Right lobe of liver (tissue), 6 donors: ENCODE measurements around the gene ITPKB. TPM values are rescaled to one million over a fixed set of nuclear protein-coding genes. Genes with fewer than 3 reads are reported as not detected.

ENCODE experiments used
- ATAC-seq, 4 donors: fragments of 200-7000 bp; cut with Tn5 transposase; one replicate each; pipeline ENCODE4 v1.9.1; 2020; ENCODE audit warnings: mild to moderate bottlenecking in 4 of 4, moderate library complexity in 4 of 4
- DNase-seq, 3 donors: peaks; one replicate each; pipeline ENCODE4 v3.0.0-alpha.2; 2020
- H3K27ac ChIP-seq, 3 donors: fragments of 200-600 bp; one replicate each; pipeline ENCODE4 v1.8.0; 2022
- H3K27me3 ChIP-seq, 2 donors: fragments of 200-600 bp; one replicate each; pipeline ENCODE4 v1.8.0; 2022
- H3K36me3 ChIP-seq, 4 donors: fragments of 200-600 bp; sonication (generic) in 1 of 4; one replicate each; pipeline versions ENCODE4 v1.5.1 to v1.8.0; 2017 to 2022; ENCODE audit warnings: control low read depth in 1 of 4
- H3K4me1 ChIP-seq, 4 donors: fragments of 200-600 bp; sonication (generic) in 1 of 4; one replicate each; pipeline versions ENCODE4 v1.5.1 to v1.8.0; 2017 to 2022; ENCODE audit warnings: control low read depth in 1 of 4
- H3K4me3 ChIP-seq, 3 donors: fragments of 200-600 bp; one replicate each; pipeline ENCODE4 v1.8.0; 2022
- H3K9me3 ChIP-seq, 4 donors: fragments of 200-600 bp; sonication (generic) in 1 of 4; one replicate each; pipeline versions ENCODE4 v1.5.1 to v1.8.0; 2017 to 2022; ENCODE audit warnings: control low read depth in 1 of 4
- POLR2A ChIP-seq: fragments of 450-650 bp; IDR thresholded peaks from one replicate; pipeline ENCODE4 v1.6.1; 2017; ENCODE audit warnings: antibody characterized with exemption, mild to moderate bottlenecking
- WGBS: methylation state at CpG from one replicate; pipeline ENCODE4 v1.1.6; 2018; ENCODE audit warnings: low coverage, low lambda C conversion rate; ENCODE audit not compliant: insufficient coverage; ENCODE audit errors: missing lambda C conversion rate; 5-methylcytosine and 5-hydroxymethylcytosine counted together
- intact Hi-C, 2 donors: fragments of 100-400 bp; cut with DNase I; formaldehyde crosslinking; loops; one replicate each; pipeline versions ENCODE4 v1.11.2 to v1.14.1; 2022
- total RNA-seq, 6 experiments: library from RNA; depleted of rRNA in 2 of 6; stranded (reverse); fragments of >200 nt in 2 of 6; fragmentation: NEBNext Ultra II Directional in 3 of 6; extraction: Animal tissue kit (Norgen Biotek cat#: 25700) in 3 of 6; gene quantifications; one replicate each; pipeline versions ENCODE4 v1.1.0 to v1.2.4, GENCODE V29; 2016 to 2023
- TF ChIP-seq, protein P1 (sequence below), 4 donors: fragments of 200-600 bp in 3 of 4; fragments of 450-650 bp in 1 of 4; IDR thresholded peaks; one replicate each; pipeline versions ENCODE4 v1.5.1 to v1.8.0; 2016 to 2022; ENCODE audit warnings: antibody characterized with exemption in 4 of 4, mild to moderate bottlenecking in 2 of 4
- donor health status: DM: no; HTN: yes; CAD: no.
- donor health status: DM: no; HTN: no; CAD: no.
- donor health status: DM: no; HTN: no; CAD: no.
- donor health status: DM: no; HTN: yes; CAD: no.
- donor health status: DM: no; HTN: yes; CAD: no.

Gene ITPKB
- total RNA-seq, 6 experiments from 2014 or later: 2.1 to 4.1 (median 3.4) TPM

DNA sequence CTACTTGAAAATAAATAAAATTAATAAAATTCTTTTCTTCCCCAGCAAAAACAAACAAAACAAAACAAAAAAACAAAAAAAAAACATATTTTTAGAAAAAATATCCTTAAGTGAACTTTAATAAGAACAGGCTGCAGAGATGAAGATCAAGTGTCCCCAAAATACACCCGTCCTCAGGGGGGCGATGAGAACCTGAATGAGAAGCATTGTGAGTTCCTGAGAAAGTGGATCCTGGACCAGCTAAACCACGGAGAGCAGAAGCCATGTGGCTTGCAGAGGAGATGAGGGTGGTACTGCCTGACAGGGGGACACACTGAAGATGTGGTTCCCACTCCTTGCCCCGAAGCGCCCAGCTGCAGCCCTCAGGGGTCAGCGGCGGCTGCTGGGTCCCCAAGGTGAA is 89.3 kb downstream of the ITPKB start:
- 23% methylated on average over 3 of the region's 7 CpGs for WGBS
- intact Hi-C loops: loop anchor here in 1 of 2 donors (10.0 kb wide), 1 partner anchor 175 kb away; no protein-coding TSS in a partner anchor
- no peak overlapping the region for H3K27ac ChIP-seq

DNA sequence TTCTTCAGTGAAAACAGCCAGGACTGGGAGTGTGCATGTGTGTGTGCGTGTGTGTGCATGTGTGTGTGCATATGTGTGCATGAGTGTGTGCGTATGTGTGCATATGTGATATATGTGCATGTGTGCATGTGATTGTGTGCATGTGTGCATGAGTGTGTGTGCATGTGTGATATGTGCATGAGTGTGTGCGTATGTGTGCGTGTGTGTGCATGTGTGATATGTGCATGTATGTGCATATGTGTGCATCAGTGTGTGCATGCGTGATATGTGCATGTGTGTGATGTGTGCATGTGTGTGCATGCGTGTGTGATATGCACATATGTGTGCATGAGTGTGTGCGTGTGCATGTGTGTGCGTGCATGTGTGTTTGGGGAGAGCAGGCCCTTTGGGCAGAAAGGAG is 89.8 kb downstream of the ITPKB start:
- intact Hi-C loops: loop anchor here in 1 of 2 donors (10.0 kb wide), 1 partner anchor 176 kb away; no protein-coding TSS in a partner anchor
- H3K4me3 ChIP-seq: no peak overlapping the region
- TF ChIP-seq, protein P1, sequence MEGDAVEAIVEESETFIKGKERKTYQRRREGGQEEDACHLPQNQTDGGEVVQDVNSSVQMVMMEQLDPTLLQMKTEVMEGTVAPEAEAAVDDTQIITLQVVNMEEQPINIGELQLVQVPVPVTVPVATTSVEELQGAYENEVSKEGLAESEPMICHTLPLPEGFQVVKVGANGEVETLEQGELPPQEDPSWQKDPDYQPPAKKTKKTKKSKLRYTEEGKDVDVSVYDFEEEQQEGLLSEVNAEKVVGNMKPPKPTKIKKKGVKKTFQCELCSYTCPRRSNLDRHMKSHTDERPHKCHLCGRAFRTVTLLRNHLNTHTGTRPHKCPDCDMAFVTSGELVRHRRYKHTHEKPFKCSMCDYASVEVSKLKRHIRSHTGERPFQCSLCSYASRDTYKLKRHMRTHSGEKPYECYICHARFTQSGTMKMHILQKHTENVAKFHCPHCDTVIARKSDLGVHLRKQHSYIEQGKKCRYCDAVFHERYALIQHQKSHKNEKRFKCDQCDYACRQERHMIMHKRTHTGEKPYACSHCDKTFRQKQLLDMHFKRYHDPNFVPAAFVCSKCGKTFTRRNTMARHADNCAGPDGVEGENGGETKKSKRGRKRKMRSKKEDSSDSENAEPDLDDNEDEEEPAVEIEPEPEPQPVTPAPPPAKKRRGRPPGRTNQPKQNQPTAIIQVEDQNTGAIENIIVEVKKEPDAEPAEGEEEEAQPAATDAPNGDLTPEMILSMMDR (IDR thresholded peaks at IDR 0.05): no peak
- TF ChIP-seq POLR2A: no peak
- no peaks in the 10 kb centered on the region for H3K36me3 ChIP-seq
- H3K27ac ChIP-seq: no peak overlapping the region
- WGBS: 59% methylated on average over 5 of the region's 8 CpGs
- ATAC-seq (no peak), DNase-seq (no peak)
- no peaks in the 10 kb centered on the region for H3K27me3 ChIP-seq
- no peaks in the 10 kb centered on the region for H3K4me1 ChIP-seq
- H3K9me3 ChIP-seq: no peaks in the 10 kb centered on the region

More for the DNA sequence above, 89.3 kb downstream of the ITPKB start:
- peak in 3 of 4 donors; percentile 15 to 41 (median 28) for ATAC-seq
- DNase-seq: no peak
- no peaks in the 10 kb centered on the region for H3K27me3 ChIP-seq
- H3K9me3 ChIP-seq: no peaks in the 10 kb centered on the region
- TF ChIP-seq, protein P1 (IDR thresholded peaks at IDR 0.05): peak in 3 of 4 donors; percentile 7 to 18 (median 14)
- TF ChIP-seq POLR2A: no peak
- no peaks in the 10 kb centered on the region for H3K4me1 ChIP-seq
- H3K36me3 ChIP-seq: no peaks in the 10 kb centered on the region
- H3K4me3 ChIP-seq: no peak overlapping the region

DNA sequence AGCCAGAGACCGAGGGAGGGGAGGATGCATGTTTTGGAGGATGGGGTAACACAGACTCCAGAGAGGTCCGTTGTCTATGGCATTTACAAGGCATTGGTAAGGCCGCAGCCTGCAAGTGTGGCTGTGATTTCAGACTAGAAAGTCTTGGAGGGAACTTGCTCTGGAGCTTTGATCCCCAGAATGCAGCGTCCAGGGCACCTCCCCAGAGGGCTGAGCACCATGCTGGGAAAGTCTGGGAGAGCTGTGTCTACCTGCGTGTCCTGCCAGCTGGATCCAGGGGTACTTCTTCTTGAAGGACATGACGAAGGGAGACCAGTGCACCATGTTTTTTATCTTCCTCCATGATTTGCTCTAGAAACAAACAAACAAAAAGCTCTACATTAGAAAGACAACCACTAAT is 90.7 kb downstream of the ITPKB start:
- WGBS: 55% methylated on average over 2 of the region's 6 CpGs
- no peak for ATAC-seq

DNA sequence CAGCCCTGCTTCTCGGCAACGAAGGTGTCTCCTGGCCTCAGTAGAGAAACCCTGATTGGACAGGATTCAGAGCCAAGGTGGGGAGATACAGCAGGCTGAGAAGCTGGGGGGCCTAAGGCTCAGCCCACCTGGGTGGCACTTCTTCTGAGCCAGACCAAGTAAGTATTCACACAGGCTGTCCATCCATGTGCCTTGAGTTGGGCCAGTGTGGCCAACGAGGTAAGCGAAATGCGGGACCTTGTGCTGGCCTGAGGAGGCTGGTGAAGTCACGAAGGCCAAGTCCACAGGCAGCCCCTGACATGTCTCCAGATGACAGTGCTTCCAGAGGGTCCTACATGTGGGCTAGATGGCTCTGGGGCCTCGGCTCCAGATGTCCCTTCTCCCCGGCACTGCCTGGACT is 91.4 kb downstream of the ITPKB start:
- Histone ChIP-seq H3K27me3 (no peaks in the 10 kb centered on the region), H3K4me1 (no peaks in the 10 kb centered on the region), H3K36me3 (no peaks in the 10 kb centered on the region), H3K27ac (no peak overlapping the region), H3K9me3 (no peaks in the 10 kb centered on the region), H3K4me3 (no peak overlapping the region)
- 83% methylated on average over 1 of the region's 8 CpGs for WGBS
- no peak for TF ChIP-seq POLR2A
- TF ChIP-seq, protein P1 (IDR thresholded peaks at IDR 0.05): no peak
- intact Hi-C loops: loop anchor here in 1 of 2 donors (10.0 kb wide), 1 partner anchor 177 kb away; no protein-coding TSS in a partner anchor
- DNase-seq: peak in 1 of 3 donors; percentile 17
- ATAC-seq: no peak

More for the DNA sequence above, 90.7 kb downstream of the ITPKB start:
- Histone ChIP-seq H3K27me3 (no peaks in the 10 kb centered on the region), H3K4me1 (no peaks in the 10 kb centered on the region), H3K9me3 (no peaks in the 10 kb centered on the region), H3K36me3 (no peaks in the 10 kb centered on the region), H3K27ac (no peak overlapping the region), H3K4me3 (no peak overlapping the region)
- intact Hi-C loops: loop anchor here in 1 of 2 donors (10.0 kb wide), 1 partner anchor 176 kb away; no protein-coding TSS in a partner anchor
- DNase-seq: peak in 1 of 3 donors; percentile 11
- TF ChIP-seq, protein P1 (IDR thresholded peaks at IDR 0.05): no peak
- TF ChIP-seq POLR2A: no peak
